GM18511 (cell line): ENCODE measurements around the gene RALA.
"Not testable (repeated sequence)": the region's sequence is repeated elsewhere in the genome, so short reads cannot be mapped to it uniquely, and the experiment has no call there.

Experiments
- ATAC-seq: cut with Tn5 transposase; IDR thresholded peaks from one replicate; pipeline ENCODE4 v1.9.1; 2021; ENCODE audit warnings: mild to moderate bottlenecking, moderate library complexity; ENCODE audit not compliant: unreplicated experiment

The RALA gene

DNA sequence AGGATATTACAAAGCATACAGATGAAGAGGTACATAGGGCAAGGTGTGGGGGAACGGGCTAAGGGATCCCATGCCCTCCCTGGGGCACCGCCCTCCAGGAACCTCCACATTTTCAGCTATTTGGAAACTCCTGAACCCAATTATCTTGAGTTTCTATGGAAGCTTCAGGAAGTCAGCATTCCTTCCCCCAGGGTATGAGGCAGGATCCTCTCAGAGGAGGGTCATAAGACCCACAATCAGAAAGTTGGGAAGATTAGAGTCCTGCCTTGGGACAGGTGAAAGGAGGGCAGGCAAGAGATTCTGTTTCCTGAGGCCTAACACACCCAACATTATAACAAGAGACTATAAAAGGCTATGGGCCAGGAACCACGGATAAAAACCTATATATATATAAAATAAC is 98.0 kb downstream of the RALA start:
- no peak for ATAC-seq

DNA sequence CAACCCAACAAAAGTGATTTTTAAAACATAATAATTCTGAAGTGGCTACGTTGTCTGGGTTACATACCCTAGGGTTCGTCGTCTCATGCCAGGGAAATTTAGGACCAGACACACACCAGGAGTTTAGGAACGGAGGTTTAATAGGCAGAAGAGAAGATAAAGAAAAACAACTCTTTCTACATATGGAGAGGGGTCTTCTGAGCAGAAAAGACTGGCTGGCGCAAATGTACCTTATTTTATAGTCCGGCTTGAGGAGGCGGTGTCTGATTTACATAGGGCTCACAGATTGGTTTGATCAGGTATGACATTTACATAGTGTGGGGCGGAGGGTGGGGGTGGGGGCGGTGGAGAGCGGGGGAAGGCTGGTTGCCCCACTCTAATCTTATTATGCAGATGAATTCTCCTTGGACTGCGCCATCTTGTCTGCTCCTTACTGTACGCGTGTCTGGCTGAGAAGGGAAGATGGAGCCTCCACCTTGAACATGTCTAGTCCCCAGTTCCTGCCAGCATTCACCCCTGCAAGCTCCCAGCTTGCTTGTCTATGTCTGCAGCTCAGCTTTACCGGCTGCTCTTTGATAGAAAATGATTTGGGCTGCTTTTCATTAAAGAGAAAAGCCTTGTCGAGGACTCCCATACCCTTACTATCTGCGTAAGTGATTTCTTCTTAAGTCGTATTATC is 98.7 kb downstream of the RALA start:
- no peak for ATAC-seq

DNA sequence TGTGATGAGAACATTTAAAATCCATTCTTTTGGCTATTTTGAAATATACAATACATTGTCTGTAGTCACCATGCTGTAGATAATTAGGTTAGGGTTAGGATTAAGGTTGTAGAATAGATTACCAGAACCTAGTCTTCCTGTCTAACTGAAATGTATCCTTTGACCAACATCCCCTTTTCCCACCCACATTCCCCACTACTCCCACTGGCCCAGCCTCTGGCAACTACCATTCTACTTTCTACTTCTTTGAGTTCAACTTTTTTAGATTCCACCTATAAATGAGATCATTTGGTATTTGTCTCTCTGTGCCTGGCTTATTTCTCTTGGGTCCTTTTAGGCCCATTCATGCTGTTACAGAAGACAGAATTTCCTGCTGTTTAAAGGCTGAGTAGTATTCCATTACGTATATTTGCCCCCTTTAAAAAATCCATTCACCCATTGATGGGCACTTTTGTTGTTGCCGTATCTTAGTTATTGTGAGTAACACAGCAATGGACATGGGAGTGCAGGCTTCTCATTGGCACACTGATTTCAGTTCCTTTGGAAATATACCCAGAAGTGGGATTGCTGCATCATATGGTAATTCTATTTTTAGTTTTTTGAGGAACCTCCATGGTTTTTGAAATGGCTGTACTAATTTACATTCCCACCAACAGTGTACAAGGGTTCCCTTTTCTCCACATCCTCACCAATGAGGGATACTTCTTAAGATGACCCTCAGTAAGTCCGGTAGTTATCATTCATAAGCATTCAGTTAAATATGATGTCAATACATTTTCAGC is 104.0 kb downstream of the RALA start:
- ATAC-seq: no peak

DNA sequence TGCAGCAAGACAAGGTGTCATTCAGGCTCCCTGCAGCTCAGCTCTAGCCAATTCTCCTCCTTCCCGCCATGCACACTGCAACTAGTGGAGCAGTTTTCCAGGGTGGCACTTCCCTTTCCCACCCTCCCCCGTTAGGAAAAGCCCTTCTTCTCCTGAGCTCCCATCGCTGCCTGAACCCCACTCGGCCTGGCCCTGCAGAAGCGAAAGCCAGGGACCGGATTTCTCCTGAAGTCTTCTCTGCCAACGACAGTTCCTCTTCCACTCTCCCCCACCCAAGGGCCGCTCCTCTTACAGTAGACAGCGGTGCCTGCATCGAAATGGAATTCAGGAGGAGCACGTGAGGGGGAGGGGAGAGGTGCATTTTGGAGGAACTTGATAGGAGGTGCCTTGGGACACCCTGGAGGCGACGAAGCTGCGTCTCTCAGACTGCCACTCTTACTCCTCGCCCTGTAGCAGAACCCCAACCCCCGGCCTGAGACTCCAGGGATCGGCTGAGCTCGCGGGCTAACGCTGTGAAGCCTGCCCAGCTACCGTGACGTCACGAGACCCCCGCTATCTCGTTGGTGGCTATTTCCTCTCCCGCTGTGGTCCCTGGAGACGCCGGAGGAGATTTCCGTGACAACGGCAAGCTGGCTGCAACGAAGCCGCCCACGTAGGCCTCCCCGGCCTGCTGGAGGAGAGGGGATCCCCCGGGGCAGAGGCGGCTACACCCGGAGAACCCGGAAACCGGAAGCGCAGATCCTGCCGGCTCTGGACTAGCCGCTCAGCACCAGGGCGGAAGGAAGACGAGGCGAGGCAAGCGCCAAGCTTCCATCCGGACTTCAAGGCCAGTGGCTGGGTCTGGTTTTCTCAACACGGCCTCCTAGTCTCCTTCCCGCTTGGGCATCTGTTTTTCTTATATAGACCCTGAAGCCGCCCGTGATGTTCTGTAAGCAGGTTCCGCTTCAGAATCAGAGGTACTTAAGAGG is 109.7 kb downstream of the RALA start:
- peak; percentile 95 for ATAC-seq

DNA sequence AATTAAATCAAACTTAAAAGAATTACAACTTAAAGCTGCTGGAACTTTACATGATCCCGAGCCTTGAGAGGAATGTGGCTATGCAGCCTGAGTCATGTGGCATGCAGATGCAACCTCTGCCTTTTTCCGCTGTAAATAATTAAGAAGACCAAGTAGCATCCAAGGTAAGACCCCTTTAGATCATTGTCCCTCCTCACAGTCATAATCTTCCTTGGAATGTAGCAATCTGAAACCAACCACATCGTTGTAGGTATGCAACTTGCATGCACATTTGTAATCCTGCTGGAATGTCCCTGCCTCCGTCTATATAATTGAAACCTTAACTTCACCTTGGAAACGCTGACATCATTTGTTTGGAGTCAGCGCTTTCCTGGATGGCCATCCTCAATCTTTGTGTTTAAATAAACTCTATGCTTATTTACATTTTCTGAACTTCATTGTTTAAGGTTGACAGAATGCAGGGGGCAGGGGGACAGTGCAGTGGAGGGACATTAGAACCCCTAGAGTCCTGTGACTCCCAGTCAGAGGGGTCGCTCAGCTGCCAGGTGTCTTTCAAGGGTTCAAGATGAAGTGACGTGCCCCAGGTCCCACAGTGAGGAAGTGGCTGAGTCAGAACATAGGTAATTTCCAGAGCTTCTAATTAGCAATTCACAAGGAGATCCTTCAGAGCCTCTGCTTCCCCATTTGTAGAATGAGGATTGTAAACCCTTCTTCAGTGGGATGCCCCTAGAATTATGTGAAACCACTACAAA is 110.7 kb downstream of the RALA start:
- ATAC-seq: peak; percentile 6

DNA sequence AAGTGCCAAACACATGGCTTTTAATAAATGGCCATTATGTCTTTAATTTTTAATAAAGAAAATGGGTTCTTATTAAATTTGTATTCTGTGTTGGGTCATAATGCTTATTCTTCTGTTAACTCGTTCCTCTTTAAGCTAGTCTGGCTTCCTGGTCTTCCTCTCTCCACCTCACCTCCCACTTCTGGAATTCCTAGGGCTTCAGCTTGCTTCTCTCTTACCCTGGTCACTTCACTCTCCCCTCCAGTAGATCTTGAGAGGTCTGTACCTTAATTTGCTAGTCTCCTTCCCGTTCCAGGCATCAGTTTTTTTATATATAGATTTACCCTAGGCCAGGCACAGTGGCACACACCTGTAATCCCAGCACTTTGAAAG is 111.2 kb downstream of the RALA start:
- ATAC-seq: no peak

DNA sequence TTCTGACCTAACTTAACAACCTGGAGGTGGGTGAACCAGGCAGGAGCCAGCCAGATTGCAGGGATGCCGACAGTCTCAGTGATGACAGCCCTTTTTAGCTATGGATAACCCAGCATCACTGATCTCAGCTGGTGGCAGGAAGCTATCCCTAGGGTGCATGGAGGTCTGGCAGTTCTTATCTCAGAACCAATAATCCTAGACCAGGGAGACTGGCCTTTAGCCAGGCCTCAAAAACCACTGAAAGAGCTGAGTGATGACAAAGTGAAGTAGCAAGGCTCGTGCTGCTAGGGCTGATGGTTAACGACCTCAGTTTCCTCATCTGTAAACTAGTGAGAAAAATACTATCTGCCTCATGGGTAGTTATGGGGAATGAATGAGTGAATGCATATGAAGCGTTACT is 112.5 kb downstream of the RALA start:
- ATAC-seq: no peak

DNA sequence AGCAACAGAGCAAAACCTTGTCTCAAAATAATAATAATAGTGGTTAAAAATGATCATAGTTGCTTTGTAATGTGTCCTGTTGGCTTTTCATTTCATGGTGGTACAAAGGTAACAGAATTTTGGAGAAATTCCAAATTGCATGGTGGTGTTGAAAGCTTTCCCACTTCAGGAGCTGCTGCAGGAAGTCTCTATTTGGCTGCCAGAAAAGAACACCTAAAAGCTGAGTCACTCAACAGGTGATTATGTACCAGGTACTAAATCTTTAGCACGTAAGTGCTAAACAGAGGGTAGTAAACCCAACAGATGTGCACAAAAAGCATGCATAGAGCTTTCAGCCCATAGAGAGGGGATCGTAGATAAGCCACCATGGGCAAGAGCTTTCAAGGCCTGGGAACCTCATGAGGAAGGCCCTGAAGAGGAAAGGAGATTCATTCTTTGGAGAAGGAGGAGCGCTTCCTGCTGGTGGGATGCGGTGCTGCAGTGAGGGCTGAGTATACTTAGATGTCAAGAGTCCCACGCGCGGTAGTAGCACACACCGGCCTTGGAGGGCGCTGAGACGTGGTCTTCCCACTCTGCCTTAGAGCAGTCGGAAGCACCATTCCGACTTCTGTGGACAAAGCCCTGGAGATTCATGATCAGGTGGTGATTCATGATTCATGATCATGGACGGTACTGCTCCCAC is 118.7 kb downstream of the RALA start:
- ATAC-seq: no peak

DNA sequence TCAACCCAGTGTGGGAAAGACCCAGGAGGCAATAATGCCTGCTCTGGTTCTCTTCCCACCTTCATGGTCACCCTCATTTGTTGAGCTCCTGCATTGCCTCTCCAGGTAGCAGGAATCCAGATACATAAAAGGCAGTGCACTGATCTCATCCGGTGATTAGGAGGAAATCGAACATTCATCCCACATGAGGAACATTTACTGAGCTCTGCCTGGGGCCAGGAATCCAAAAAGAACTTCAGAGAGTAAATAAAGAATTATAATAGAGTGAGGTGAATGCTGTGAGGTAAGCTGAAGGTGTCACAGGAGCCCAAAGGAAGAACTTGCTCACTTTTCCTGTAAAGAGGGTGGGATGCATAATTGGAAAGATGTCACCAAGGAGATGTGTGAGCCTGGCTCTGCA is 121.2 kb downstream of the RALA start:
- no peak for ATAC-seq

DNA sequence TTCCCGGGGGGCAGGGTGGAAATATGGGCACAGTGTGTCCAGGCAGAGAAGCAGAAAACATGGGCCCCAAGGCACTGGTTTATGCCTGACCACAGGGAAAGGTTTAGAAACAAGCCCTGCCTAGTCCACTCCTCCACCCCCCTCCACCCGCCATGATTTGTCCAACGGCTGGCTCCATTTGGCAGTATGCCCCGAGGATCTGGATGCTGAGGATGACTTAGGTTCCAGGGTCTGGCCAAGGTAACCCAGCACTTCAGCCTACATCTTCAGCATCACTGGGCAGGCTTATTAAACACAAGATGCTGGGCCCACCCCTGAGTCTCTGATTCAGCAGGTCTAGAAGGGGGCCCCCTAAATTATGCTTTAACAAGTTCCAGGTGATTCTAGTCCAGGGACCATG is 121.9 kb downstream of the RALA start:
- no peak for ATAC-seq

DNA sequence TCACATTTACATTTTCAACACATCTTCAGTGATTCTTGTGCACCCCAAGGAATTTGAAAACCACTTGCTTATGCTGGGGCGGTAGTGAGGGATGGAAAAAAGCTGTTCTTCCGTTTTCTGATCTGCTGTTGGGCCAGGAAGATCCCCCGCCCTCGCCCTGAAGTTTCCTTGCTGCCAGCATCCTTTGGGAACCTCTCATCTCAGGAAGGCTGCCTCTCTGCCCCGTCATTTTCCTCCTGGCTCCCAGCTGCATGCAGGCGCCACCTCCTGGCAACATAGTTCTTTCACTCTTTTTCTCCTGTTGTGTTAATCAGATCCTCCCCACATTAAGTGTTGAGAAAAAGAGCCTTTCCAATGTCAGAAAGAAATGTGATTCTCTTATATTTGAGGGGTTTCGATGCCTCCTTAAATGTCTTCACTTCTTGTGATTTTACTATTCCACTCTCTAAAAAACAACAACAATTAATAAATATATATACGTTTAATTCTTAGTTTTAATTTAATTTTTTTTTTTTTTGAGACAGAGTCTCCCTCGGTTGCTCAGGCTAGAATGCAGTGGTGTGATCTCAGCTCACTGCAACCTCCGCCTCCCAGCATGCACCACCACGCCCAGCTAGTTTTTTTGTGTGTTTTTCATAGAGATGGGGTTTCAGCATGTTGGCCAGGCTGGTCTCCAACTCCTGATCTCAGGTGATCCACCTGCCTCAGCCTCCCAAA is 122.9 kb downstream of the RALA start:
- ATAC-seq: peak; percentile 78

DNA sequence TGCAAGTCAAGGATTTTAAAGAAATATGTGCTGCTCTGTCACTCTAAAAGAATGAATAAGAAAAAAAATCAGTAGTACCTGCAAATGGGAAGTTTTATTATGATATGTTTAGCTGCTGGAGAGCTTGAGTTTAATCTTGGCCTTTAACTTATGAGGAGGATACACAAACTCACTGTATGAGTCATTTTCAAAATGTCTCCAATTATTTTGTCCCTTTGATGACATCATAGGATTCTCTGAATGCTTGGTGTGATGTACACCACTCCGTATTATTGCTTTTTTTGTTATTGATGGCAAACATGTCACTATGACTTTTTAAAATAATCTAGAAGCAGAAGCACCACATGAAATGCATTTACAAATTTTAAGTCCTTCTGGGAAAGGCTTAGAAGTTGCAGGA is 125.8 kb downstream of the RALA start:
- no peak for ATAC-seq

DNA sequence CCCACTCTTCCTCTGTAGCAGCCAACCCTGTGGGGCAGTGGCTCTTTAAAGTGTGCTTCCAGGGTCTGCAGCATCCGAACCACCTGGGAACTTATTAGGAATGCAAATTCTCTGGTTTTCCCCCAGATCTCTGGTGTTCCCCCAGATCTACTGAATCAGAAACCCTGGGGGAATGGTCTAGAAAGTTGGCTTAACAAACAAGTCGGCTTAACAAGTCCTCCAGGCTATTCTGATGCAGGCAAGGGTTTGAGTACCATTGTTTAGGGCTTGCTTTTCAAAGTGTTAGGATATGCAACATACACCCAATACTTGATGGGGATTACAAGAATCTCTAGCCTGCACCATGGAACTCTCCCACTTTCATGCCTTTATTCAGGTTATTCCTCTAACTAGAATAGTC is 126.3 kb downstream of the RALA start:
- no peak for ATAC-seq

DNA sequence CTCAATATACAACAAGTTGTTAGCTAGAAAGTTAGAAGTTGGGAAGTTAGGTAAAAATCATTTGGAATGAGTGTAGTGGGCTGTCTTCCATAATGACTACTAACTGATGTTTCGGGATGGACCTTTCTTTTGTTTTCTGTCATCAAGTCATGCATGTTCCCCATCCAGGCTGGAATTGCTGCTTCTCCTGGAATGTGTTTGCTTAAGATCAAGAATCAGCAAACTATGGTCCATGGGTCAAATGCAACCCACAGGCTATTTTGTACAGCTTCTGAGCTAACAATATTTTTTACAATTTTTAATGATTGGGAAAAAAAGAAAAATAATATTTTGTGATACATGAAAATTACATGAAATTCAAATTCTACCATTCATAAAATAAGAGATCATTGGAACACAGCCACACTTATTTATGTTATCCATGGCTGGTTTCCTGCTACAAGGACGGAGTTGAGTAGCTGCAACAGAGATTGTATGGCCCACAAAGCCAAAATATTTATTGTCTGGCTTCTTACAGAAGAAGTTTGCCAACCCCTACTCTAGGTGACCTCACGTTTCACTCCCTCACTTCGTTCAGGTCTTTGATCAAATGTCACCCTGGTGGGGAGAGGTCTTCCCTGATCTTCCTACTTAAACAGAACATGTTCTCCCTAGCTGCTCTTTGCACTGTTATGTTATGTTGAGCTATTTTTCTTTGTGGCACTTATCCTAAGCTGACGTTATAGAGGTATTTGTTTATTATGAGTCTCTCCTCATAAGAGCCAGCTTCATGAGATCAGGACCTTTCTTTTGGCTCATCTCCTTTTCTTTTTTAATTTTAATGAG is 127.1 kb downstream of the RALA start:
- ATAC-seq: no peak

DNA sequence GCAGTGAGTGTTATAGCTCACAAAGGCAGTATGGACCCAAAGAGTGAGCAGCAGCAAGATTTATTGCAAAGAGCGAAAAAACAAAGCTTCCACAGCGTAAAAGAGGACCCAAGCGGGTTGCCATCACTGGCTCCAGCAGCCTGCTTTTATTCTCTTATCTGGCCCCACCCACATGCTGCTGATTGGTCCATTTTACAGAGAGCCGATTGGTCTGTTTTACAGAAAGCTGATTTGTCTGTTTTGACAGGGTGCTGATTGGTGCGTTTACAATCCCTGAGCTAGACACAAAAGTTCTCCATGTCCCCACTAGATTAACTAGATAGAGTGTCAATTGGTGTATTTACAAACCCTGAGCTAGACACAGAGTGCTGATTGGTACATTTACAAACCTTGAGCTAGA is 129.9 kb downstream of the RALA start:
- ATAC-seq: not testable (repeated sequence)

DNA sequence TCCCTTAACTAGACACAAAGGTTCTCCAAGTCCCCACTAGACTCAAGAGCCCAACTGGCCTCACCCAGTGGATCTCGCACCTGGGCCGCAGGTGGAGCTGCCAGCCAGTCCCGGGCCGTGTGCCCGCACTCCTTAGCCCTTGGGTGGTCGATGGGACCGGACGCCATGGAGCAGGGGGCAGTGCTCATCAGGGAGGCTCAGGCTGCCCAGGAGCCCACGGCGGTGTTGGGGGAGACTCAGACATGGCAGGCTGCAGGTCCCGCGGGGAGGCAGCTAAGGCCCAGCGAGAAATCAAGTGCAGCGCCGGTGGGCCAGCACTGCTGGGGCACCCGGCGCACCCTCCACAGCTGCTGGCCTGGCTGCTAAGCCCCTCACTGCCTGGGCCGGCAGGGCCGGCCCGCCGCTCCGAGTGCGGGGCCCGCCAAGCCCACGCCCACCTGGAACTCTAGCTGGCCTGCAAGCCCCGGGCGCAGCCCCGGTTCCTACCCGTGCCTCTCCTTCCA is 130.5 kb downstream of the RALA start:
- no peak for ATAC-seq

DNA sequence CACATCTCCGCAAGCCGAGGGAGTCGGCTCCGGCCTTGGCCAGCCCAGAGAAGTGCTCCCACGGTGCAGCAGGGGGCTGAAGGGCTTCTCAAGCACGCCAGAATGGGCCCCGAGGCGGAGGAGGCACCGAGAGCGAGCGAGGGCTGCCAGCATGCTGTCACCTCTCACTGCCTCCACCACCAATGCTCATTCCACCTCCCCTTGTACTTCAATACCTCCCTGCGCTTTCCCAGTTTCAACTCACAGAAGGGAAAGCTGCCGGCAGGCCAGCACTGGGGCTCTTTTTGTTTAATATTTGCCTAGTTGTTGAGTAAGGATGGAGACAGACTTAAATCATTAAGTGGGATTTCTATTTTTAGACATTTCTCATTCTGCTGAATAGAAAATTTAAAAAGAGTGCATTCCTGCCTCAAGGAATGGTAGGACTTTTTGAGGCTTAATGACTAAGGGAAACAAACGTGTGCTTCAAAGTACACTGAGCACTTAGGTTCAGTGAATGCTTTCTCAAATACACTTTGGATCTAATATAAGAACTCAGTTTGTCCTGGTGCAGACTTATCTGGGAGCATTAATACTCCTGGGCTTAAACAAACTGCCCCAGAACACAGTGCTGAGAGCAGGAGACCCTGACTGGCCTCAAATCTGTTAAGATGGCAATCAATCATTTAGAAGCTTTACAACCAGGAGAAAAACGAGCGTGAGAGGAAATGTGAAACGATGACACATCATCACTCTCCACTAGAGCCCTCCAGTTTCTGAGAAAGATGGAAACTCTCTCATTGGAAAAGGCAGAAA is 131.2 kb downstream of the RALA start:
- no peak for ATAC-seq

DNA sequence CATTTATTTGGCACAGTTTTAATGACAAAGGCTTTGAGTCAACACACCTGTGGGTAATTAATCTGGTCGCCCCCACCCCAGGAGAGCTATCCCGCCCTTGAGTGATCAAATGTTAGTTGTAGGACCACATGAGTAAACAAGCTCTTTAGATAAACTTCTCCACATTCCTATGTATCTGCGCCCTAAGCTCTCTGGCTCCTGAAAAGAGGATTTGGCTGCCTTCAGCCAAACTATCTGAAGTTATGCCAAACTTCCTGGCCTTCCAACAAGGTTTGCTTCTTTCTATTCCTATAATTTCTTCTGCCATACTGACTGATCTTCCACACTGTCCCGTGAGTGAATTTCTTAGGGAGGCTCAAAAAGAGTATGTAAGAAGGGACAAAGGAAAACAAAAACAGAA is 134.2 kb downstream of the RALA start:
- no peak for ATAC-seq
